ENCODE measurements around the gene AGL.
"Not testable (repeated sequence)": the region's sequence is repeated elsewhere in the genome, so short reads cannot be mapped to it uniquely, and the experiment has no call there.

The AGL gene

GRCh38 chr1:99945174-99945573 is 95.0 kb downstream of the AGL start:
- DNase-seq: no peak

GRCh38 chr1:99950486-99950885 is 100.3 kb downstream of the AGL start:
- no peak for DNase-seq

GRCh38 chr1:99952522-99952921 is 102.4 kb downstream of the AGL start:
- DNase-seq: no peak

- DNase-seq: no peak
Measured at GRCh38 chr1:99955375-99955774, 105.2 kb downstream of the AGL start.

- no peak for DNase-seq
Measured at GRCh38 chr1:99956755-99957154, 106.6 kb downstream of the AGL start.

GRCh38 chr1:99957818-99958217 is 107.7 kb downstream of the AGL start:
- DNase-seq: no peak

- not testable (repeated sequence) for DNase-seq
Measured at GRCh38 chr1:99959189-99959705, 109.1 kb downstream of the AGL start.

GRCh38 chr1:99960260-99960659 is 110.1 kb downstream of the AGL start:
- DNase-seq: not testable (repeated sequence)

- DNase-seq: no peak
Measured at GRCh38 chr1:99963041-99963795, 113.1 kb downstream of the AGL start.

- no peak for DNase-seq
Measured at GRCh38 chr1:99964806-99965205, 114.6 kb downstream of the AGL start.

GRCh38 chr1:99965646-99966375 is 115.7 kb downstream of the AGL start:
- no peak for DNase-seq

- DNase-seq: no peak
Measured at GRCh38 chr1:99968214-99968613, 118.1 kb downstream of the AGL start.

GRCh38 chr1:99969260-99969728 is 119.1 kb downstream of the AGL start:
- DNase-seq: peak; percentile 4

- peak; percentile 74 for DNase-seq
Measured at GRCh38 chr1:99969729-99970621, 119.8 kb downstream of the AGL start, which contains the start of gene SLC35A3. Gene SLC35A3, plus strand, starts transcription at chr1:99969996. Its CDS starts 23,559 bp downstream, at chr1:99993555.

- DNase-seq: no peak
Measured at GRCh38 chr1:99970713-99971255, 120.6 kb downstream of the AGL start.

- not testable (repeated sequence) for DNase-seq
Measured at GRCh38 chr1:99972066-99972465, 121.9 kb downstream of the AGL start.

Measured in inflammatory macrophage treated with lipopolysaccharide for 4 hours (primary cell).